H9 (cell line): Measurements from ENCODE around the gene KLK11. TPM values are rescaled to one million over a fixed set of nuclear protein-coding genes. Genes with fewer than 3 reads are reported as not detected.

Experiments
- DNase-seq: peaks from one replicate; pipeline ENCODE4 v3.0.0-alpha.2; 2017
- H2AFZ ChIP-seq: one replicate; pipeline ENCODE4 v1.6.1; 2013; ENCODE audit warnings: mild to moderate bottlenecking, low read length, control low read depth, moderate library complexity
- H2AK5ac ChIP-seq: 2 replicates; pipeline ENCODE4 v1.6.1; 2013; ENCODE audit warnings: low read length, control low read depth, mixed read lengths; ENCODE audit not compliant: insufficient read length
- H2BK120ac ChIP-seq: one replicate; pipeline ENCODE4 v1.6.1; 2013; ENCODE audit warnings: low read depth, mild to moderate bottlenecking, low read length, control low read depth, inconsistent platforms; ENCODE audit not compliant: poor library complexity, severe bottlenecking
- H2BK12ac ChIP-seq: 2 replicates; pipeline ENCODE4 v1.6.1; 2013; ENCODE audit warnings: low read length, control low read depth, mixed read lengths, low read depth; ENCODE audit not compliant: insufficient read length
- H2BK15ac ChIP-seq: 2 replicates; pipeline ENCODE4 v1.6.1; 2013; ENCODE audit warnings: low read depth, low read length, control low read depth
- H2BK20ac ChIP-seq: one replicate; pipeline ENCODE4 v1.6.1; 2013; ENCODE audit warnings: low read depth, mild to moderate bottlenecking, low read length, control low read depth, inconsistent platforms; ENCODE audit not compliant: poor library complexity, severe bottlenecking
- H2BK5ac ChIP-seq: 2 replicates; pipeline ENCODE4 v1.6.1; 2013; ENCODE audit warnings: low read length, control low read depth, mixed read lengths; ENCODE audit not compliant: insufficient read length
- H3K14ac ChIP-seq: 2 replicates; pipeline ENCODE4 v1.6.1; 2013; ENCODE audit warnings: low read length, control low read depth; ENCODE audit not compliant: insufficient read depth
- H3K18ac ChIP-seq: 2 replicates; pipeline ENCODE4 v1.6.1; 2013; ENCODE audit warnings: low read depth, mild to moderate bottlenecking, mixed read lengths, low read length, control low read depth; ENCODE audit not compliant: insufficient read length
- H3K23ac ChIP-seq: 2 replicates; pipeline ENCODE4 v1.6.1; 2013; ENCODE audit warnings: low read length, control low read depth, mixed read lengths, low read depth; ENCODE audit not compliant: insufficient read length
- H3K23me2 ChIP-seq: 2 replicates; pipeline ENCODE4 v1.6.1; 2013; ENCODE audit warnings: low read depth, mild to moderate bottlenecking, mixed read lengths, low read length, control low read depth; ENCODE audit not compliant: insufficient read length, poor library complexity, severe bottlenecking
- H3K27ac ChIP-seq: 2 replicates; pipeline ENCODE4 v1.5.1; 2013; ENCODE audit warnings: low read length, control low read depth, mixed read lengths, low read depth; ENCODE audit not compliant: insufficient read length
- H3K27me3 ChIP-seq: 2 replicates; pipeline ENCODE4 v1.6.1; 2013; ENCODE audit warnings: low read length, control low read depth, inconsistent platforms; ENCODE audit not compliant: insufficient read depth
- H3K4ac ChIP-seq: 2 replicates; pipeline ENCODE4 v1.6.1; 2013; ENCODE audit warnings: low read depth, mild to moderate bottlenecking, control low read depth, inconsistent platforms, low read length, moderate library complexity
- H3K4me1 ChIP-seq: 2 replicates; pipeline ENCODE4 v1.6.1; 2013; ENCODE audit warnings: low read length, control low read depth, inconsistent platforms; ENCODE audit not compliant: insufficient read depth
- H3K4me2 ChIP-seq: 2 replicates; pipeline ENCODE4 v1.6.1; 2013; ENCODE audit warnings: low read length, control low read depth, mixed read lengths; ENCODE audit not compliant: insufficient read length, insufficient read depth
- H3K56ac ChIP-seq: 2 replicates; pipeline ENCODE4 v1.6.1; 2013; ENCODE audit warnings: low read depth, mild to moderate bottlenecking, mixed read lengths, low read length, control low read depth; ENCODE audit not compliant: insufficient read length
- H3K79me1 ChIP-seq: 2 replicates; pipeline ENCODE4 v1.6.1; 2013; ENCODE audit warnings: low read depth, mild to moderate bottlenecking, moderate library complexity, low read length, control low read depth, inconsistent platforms; ENCODE audit not compliant: insufficient read depth, poor library complexity, severe bottlenecking
- H3K79me2 ChIP-seq: 2 replicates; pipeline ENCODE4 v1.6.1; 2013; ENCODE audit warnings: low read length, control low read depth, inconsistent platforms; ENCODE audit not compliant: insufficient read depth
- H3K9ac ChIP-seq: 2 replicates; pipeline ENCODE4 v1.6.1; 2013; ENCODE audit warnings: low read length, control low read depth, mixed read lengths; ENCODE audit not compliant: insufficient read length; ENCODE audit errors: extremely low read depth
- H3K9me3 ChIP-seq: one replicate; pipeline ENCODE4 v1.6.1; 2013; ENCODE audit warnings: low read depth, low read length, inconsistent platforms; ENCODE audit not compliant: control insufficient read depth
- H3T11ph ChIP-seq: one replicate; pipeline ENCODE4 v1.6.1; 2013; ENCODE audit warnings: mild to moderate bottlenecking, low read length, control low read depth, inconsistent platforms
- H4K20me1 ChIP-seq: one replicate; pipeline ENCODE4 v1.6.1; 2013; ENCODE audit not compliant: control insufficient read depth, insufficient read length, insufficient read depth
- H4K5ac ChIP-seq: 2 replicates; pipeline ENCODE4 v1.6.1; 2013; ENCODE audit warnings: low read depth, mild to moderate bottlenecking, mixed read lengths, low read length, control low read depth; ENCODE audit not compliant: insufficient read length
- H4K8ac ChIP-seq: replicated peaks from 2 replicates; pipeline ENCODE4 v1.6.1; 2013; ENCODE audit warnings: low read length, control low read depth, mixed read lengths, low read depth; ENCODE audit not compliant: insufficient read length
- H4K91ac ChIP-seq: 2 replicates; pipeline ENCODE4 v1.6.1; 2013; ENCODE audit warnings: low read depth, mild to moderate bottlenecking, moderate library complexity, mixed read lengths, low read length, control low read depth; ENCODE audit not compliant: insufficient read length
- H3K27ac Mint-ChIP-seq, 3 experiments: 2 replicates in 2 of 3; 3 replicates in 1 of 3; pipeline ENCODE4 v1.8.0; 2020 to 2021; ENCODE audit warnings: mixed read lengths in 3 of 3, mild to moderate bottlenecking in 1 of 3, moderate library complexity in 1 of 3
- H3K27me3 Mint-ChIP-seq: 2 replicates; pipeline ENCODE4 v1.8.0; 2021; ENCODE audit warnings: low read depth, mild to moderate bottlenecking, moderate library complexity, mixed read lengths
- H3K36me3 Mint-ChIP-seq, 3 experiments: 2 replicates in 2 of 3; 3 replicates in 1 of 3; pipeline ENCODE4 v1.8.0; 2020 to 2021; ENCODE audit warnings: low read depth in 3 of 3, mixed read lengths in 3 of 3; ENCODE audit not compliant: insufficient read depth in 1 of 3
- H3K4me1 Mint-ChIP-seq, 2 experiments: 2 replicates each; pipeline ENCODE4 v1.8.0; 2020; ENCODE audit warnings: mixed read lengths in 2 of 2
- H3K4me3 Mint-ChIP-seq, 2 experiments: 2 replicates in 1 of 2; 3 replicates in 1 of 2; pipeline ENCODE4 v1.8.0; 2020 to 2021; ENCODE audit warnings: mild to moderate bottlenecking in 2 of 2, mixed read lengths in 2 of 2, moderate library complexity in 1 of 2
- H3K9me3 Mint-ChIP-seq, 2 experiments: 2 replicates in 1 of 2; 3 replicates in 1 of 2; pipeline ENCODE4 v1.8.0; 2020; ENCODE audit warnings: mild to moderate bottlenecking in 2 of 2, mixed read lengths in 2 of 2, moderate library complexity in 1 of 2
- CTCF ChIP-seq: fragments of 200-600 bp; sonication (generic); conservative IDR thresholded peaks from 3 replicates; pipeline ENCODE4 v1.8.0; 2021; ENCODE audit warnings: antibody characterized with exemption, mild to moderate bottlenecking
- WGBS: extraction: QIAGEN DNeasy Blood & Tissue Kit; methylation state at CpG from one replicate; pipeline ENCODE4 v1.1.7; 2013; ENCODE audit warnings: missing lambda C conversion rate, low lambda C conversion rate, mixed read lengths; ENCODE audit not compliant: insufficient read length; ENCODE audit errors: extremely low coverage; 5-methylcytosine and 5-hydroxymethylcytosine counted together
- total RNA-seq: library from RNA; stranded (reverse); gene quantifications from 2 replicates; pipeline ENCODE4 v1.2.1, GENCODE V29; 2021

KLK11 gene
- total RNA-seq, 1 experiment from 2014 or later = not detected

GRCh38 chr19:51030631-51031030 lies 4.2 kb upstream of the KLK11 start:
- H4K20me1 ChIP-seq = no peaks in the 10 kb centered on the region
- H3K9ac ChIP-seq = no peak overlapping the region
- H3K79me2 ChIP-seq = no peaks in the 10 kb centered on the region
- no peak overlapping the region for H3K27ac ChIP-seq
- no peak for TF ChIP-seq CTCF
- no peak overlapping the region for H2BK12ac ChIP-seq
- DNase-seq = no peak
- H4K8ac ChIP-seq = no peak overlapping the region
- no peaks in the 10 kb centered on the region for H3K4me1 ChIP-seq
- H3K9me3 ChIP-seq = no peaks in the 10 kb centered on the region
- H3K4me1 Mint-ChIP-seq = peaks cover 23 to 40% of the 10 kb centered on the region in 2 experiments
- no peak overlapping the region for H4K5ac ChIP-seq
- H3K18ac ChIP-seq = no peak overlapping the region
- H3K14ac ChIP-seq = no peak overlapping the region; the same call in 1 of the 2 replicates
- H3K56ac ChIP-seq = no peak overlapping the region
- H3K27me3 ChIP-seq = no peaks in the 10 kb centered on the region
- no peaks in the 10 kb centered on the region for H3K79me1 ChIP-seq
- WGBS = no CpG with 5 or more reads among the region's 13 CpGs
- H2AK5ac ChIP-seq = no peak overlapping the region
- H2BK5ac ChIP-seq = no peak overlapping the region
- H3K4me3 Mint-ChIP-seq = no peak overlapping the region
- H2BK15ac ChIP-seq = no peak overlapping the region
- no peak overlapping the region for H3K4ac ChIP-seq
- H3K9me3 Mint-ChIP-seq = no peaks in the 10 kb centered on the region; a peak in 1 of 5 replicates
- no peaks in the 10 kb centered on the region for H3K23me2 ChIP-seq
- no peak overlapping the region for H3K27ac Mint-ChIP-seq
- H2AFZ ChIP-seq = no peak overlapping the region
- H2BK120ac ChIP-seq = no peak overlapping the region
- H3K23ac ChIP-seq = no peak overlapping the region
- H3K27me3 Mint-ChIP-seq = peaks cover 16% of the 10 kb centered on the region
- no peak overlapping the region for H3T11ph ChIP-seq
- no peaks in the 10 kb centered on the region for H3K36me3 Mint-ChIP-seq
- H3K4me2 ChIP-seq = no peak overlapping the region
- no peak overlapping the region for H4K91ac ChIP-seq
- H2BK20ac ChIP-seq = no peak overlapping the region
